Colonic mucosa (tissue), 4 donors: ENCODE measurements around the gene DHRSX. TPM values are rescaled to one million over a fixed set of nuclear protein-coding genes. Genes with fewer than 3 reads are reported as not detected.

ENCODE experiments used
- DNase-seq: peaks from one replicate; pipeline ENCODE4 v3.0.0-alpha.2; 2020
- H3K27ac ChIP-seq: fragments of 200-600 bp; one replicate; pipeline ENCODE4 v1.8.0; 2021
- H3K27me3 ChIP-seq: fragments of 200-600 bp; one replicate; pipeline ENCODE4 v1.8.0; 2021
- H3K36me3 ChIP-seq: fragments of 200-600 bp; one replicate; pipeline ENCODE4 v1.8.0; 2021
- H3K4me1 ChIP-seq: fragments of 200-600 bp; one replicate; pipeline ENCODE4 v1.8.0; 2021; ENCODE audit warnings: mild to moderate bottlenecking
- H3K4me3 ChIP-seq: fragments of 200-600 bp; one replicate; pipeline ENCODE4 v1.8.0; 2021
- H3K9ac ChIP-seq, 2 donors: one replicate each; pipeline ENCODE4 v1.7.0; 2013; ENCODE audit warnings: control low read depth in 2 of 2, low read depth in 2 of 2, low read length in 2 of 2
- H3K9me3 ChIP-seq: fragments of 200-600 bp; one replicate; pipeline ENCODE4 v1.8.0; 2021
- CTCF ChIP-seq: fragments of 200-600 bp; IDR thresholded peaks from one replicate; pipeline ENCODE4 v1.8.0; 2022; ENCODE audit warnings: antibody characterized with exemption, mild to moderate bottlenecking
- intact Hi-C: fragments of 100-400 bp; cut with DNase I; formaldehyde crosslinking; loops from one replicate; pipeline ENCODE4 v1.14.1; 2022
- total RNA-seq, 2 donors: library from RNA; stranded (reverse); fragmentation: NEBNext Ultra II Directional in 1 of 2; extraction: Animal tissue kit (Norgen Biotek cat#: 25700) in 1 of 2; gene quantifications; one replicate each; pipeline ENCODE4 v1.2.1, GENCODE V29; 2021
- donor health status: healthy.
- donor health status: DM: no; HTN: no; CAD: no.
- donor health status: DM: no; HTN: no; CAD: no.

The DHRSX gene
- total RNA-seq, 2 donors from 2014 or later = 28.6 to 43.3 TPM

- no peak for DNase-seq
- H3K27ac ChIP-seq = no peak overlapping the region
- TF ChIP-seq CTCF = no peak
- no peaks in the 10 kb centered on the region for H3K27me3 ChIP-seq
- no peaks in the 10 kb centered on the region for H3K4me1 ChIP-seq
- H3K9me3 ChIP-seq = no peaks in the 10 kb centered on the region
- H3K9ac ChIP-seq = no peak overlapping the region
- H3K36me3 ChIP-seq = no peaks in the 10 kb centered on the region
- intact Hi-C loops = no loop called here
- H3K4me3 ChIP-seq = no peak overlapping the region
These were observed 66.3 kb downstream of the DHRSX start for GRCh38 chrX:2434270-2435163.

- intact Hi-C loops = no loop called here
- no peaks in the 10 kb centered on the region for H3K27me3 ChIP-seq
- DNase-seq = no peak
- no peak for TF ChIP-seq CTCF
- H3K4me3 ChIP-seq = no peak overlapping the region
- no peaks in the 10 kb centered on the region for H3K36me3 ChIP-seq
- H3K9me3 ChIP-seq = no peaks in the 10 kb centered on the region
- H3K27ac ChIP-seq = no peak overlapping the region
- H3K9ac ChIP-seq = no peak overlapping the region
- H3K4me1 ChIP-seq = no peaks in the 10 kb centered on the region
These were observed 68.4 kb downstream of the DHRSX start for GRCh38 chrX:2432298-2432863.

- Histone ChIP-seq H3K4me3 (no peak overlapping the region), H3K9ac (no peak overlapping the region), H3K9me3 (no peaks in the 10 kb centered on the region), H3K27ac (no peak overlapping the region), H3K36me3 (no peaks in the 10 kb centered on the region), H3K4me1 (no peaks in the 10 kb centered on the region), H3K27me3 (no peaks in the 10 kb centered on the region)
- no peak for TF ChIP-seq CTCF
- intact Hi-C loops = no loop called here
- DNase-seq = no peak
These were observed 70.4 kb downstream of the DHRSX start for GRCh38 chrX:2430265-2430825.

- no peak overlapping the region for H3K4me3 ChIP-seq
- H3K4me1 ChIP-seq = no peaks in the 10 kb centered on the region
- H3K27me3 ChIP-seq = no peaks in the 10 kb centered on the region
- intact Hi-C loops = no loop called here
- no peaks in the 10 kb centered on the region for H3K36me3 ChIP-seq
- TF ChIP-seq CTCF = no peak
- H3K27ac ChIP-seq = no peak overlapping the region
- no peak for DNase-seq
- no peaks in the 10 kb centered on the region for H3K9me3 ChIP-seq
- H3K9ac ChIP-seq = no peak overlapping the region
These were observed 73.0 kb downstream of the DHRSX start for GRCh38 chrX:2427737-2428136.

- no peaks in the 10 kb centered on the region for H3K27me3 ChIP-seq
- H3K36me3 ChIP-seq = no peaks in the 10 kb centered on the region
- no peaks in the 10 kb centered on the region for H3K9me3 ChIP-seq
- H3K9ac ChIP-seq = no peak overlapping the region
- no peaks in the 10 kb centered on the region for H3K4me1 ChIP-seq
- intact Hi-C loops = no loop called here
- no peak overlapping the region for H3K27ac ChIP-seq
- H3K4me3 ChIP-seq = no peak overlapping the region
- no peak for DNase-seq
- TF ChIP-seq CTCF = no peak
These were observed 73.6 kb downstream of the DHRSX start for GRCh38 chrX:2427147-2427546.
